Activated CD8-positive, alpha-beta memory T cell treated with anti-CD3 and anti-CD28 coated beads for 4 hours (primary cell): ENCODE results near the gene SLC1A7.

Source experiments
- DNase-seq, 2 donors: peaks; one replicate each; pipeline ENCODE4 v3.0.0-alpha.2; 2020; ENCODE audit warnings: low read depth in 2 of 2

The SLC1A7 gene

DNA sequence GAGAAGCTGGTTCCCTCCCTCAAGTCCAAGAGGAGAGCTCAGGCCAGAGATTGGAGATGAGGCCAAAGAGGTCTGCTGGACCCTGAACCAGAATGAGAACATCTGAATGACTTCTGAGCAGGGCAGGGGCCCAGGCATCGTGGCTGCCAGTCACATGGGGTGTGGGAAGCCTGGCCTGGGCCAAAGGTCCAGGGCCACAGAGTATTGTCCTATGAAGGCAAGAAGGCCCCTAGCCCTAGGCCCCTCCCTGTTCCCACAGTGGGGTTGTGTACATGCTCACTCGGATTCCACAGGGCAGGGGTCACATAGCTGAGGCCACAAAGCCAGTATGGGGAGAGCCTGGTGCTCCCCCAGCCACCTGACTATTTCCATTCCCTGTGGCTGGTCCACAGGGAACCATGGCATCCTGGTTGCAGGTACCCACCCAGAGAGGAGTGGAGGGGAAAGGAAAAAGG lies 18.5 kb upstream of the SLC1A7 start:
- no peak for DNase-seq

DNA sequence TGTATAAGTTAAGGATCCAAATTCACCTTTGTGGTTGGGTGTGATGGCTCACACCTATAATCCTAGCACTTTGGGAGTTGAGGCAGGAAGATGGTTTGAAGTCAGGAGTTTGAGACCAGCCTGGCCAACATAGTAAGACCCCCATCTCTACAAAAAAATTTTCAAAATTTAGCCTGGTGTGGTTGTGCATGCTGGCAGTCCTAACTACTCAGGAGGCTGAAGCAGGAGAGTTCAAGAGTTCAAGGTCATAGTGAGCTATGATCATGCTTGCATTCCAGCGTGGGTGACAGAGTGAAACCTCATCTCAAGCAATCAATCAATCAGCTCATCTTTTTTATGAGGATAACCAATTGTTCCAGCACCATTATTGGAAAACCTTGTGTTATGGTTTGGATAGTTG lies 16.5 kb upstream of the SLC1A7 start:
- no peak for DNase-seq

DNA sequence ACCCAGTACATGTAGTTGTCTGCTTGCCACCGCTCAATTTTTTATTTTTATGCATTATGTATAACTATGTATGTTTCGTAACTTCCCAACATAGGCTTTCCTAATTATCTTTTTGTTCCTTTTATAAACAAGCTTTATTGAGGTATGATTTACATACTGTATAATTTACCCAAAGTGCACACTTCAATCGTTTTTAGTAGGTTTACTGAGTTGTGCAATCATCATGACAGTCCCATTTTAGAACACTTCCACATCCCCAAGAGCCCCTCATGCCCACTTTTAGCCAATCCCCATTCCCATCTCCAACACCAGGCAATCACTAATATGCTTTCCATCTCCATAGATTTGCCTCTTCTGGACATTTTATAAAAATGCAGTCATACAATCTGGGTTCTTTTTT lies 14.3 kb upstream of the SLC1A7 start:
- no peak for DNase-seq

GRCh38 chr1:53155945-53156344 lies 13.5 kb upstream of the SLC1A7 start:
- DNase-seq = no peak

GRCh38 chr1:53155534-53155933 lies 13.1 kb upstream of the SLC1A7 start:
- no peak for DNase-seq

DNA sequence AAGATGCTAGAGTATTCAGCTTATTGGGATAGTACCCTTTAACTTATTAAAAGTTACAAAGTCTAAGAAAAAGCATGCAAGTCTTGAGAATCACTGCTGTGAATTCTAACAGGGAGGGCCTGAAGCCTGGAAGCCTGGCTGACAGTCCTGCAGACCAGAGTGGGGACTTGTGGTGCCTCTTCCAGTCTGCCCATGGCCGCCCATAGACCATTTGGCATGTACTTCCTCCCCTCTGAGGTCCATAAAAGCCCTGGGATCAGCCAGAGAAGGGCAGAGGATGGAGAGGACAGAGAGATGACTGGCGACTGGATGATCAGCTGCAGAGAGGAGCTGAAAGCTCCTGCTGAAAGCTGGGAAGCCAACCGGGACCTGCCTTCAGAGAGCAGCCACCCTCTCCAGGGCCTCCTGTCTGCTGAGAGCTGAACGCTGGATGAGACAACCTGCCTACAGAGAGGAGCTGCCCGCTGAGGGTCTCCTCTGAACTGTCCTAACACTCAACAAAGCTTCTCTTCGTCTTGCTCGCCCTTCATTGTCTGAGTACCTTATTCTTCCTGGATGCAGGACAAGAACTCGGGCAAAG lies 12.5 kb upstream of the SLC1A7 start:
- no peak for DNase-seq

- no peak for DNase-seq
Measured at GRCh38 chr1:53153752-53154151, 11.3 kb upstream of the SLC1A7 start.

DNA sequence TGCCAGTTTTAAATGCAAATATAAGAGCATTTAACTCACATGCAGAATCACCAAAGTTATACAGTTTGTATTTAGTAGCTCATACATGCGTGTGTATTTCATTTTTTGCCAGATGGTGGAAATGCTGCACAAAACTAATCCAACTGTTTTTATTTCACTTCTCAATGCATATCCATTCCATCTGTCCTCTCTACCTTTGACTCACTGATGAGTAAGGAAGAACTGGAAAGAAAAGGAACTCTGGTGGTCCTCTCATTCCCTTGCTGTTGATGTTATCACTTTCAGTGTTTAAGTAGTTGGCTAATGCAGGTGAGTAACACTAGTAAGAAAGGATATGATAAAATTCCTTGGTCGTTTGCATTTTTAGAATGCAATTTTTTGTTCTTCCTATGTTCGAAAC lies 5.7 kb upstream of the SLC1A7 start:
- DNase-seq = no peak

GRCh38 chr1:53147174-53147573 lies 4.7 kb upstream of the SLC1A7 start:
- no peak for DNase-seq

DNA sequence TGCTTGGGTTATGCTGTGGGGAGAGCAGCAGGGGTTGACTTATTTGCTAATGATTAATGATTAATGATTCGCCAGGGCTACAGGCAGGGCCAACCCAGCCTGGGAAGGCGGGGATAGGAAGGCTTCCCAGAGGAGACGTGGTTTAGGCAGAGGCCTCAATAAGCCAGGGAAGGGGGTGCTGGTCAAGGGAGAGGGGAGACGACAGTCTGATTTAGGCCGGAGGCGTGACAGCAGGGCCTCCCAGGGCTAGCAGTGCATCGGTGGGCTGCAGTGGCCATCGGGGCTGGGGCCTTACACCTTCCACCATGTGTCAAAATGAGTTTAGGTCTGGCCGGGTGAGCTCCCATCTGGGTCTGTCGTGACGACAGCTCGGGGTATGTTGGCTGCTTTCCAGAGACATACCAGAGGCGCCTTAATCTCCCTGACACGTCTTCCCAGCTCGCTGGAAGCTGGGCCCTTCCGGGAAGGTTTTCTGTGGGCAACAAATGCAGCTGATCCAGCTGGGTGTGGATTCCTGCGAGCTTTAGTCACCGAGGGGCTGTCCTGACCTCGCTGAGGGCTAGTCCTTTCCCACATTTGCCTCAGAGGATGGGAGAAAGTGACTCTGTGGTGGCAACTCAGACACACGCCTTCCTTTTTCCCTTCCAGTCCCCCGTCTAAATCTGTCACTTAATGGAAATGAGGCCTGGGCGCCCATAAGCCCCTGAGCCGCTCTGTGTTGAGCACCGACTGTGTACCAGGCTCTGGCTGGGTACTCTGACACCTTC lies 3.7 kb upstream of the SLC1A7 start:
- DNase-seq = no peak

DNA sequence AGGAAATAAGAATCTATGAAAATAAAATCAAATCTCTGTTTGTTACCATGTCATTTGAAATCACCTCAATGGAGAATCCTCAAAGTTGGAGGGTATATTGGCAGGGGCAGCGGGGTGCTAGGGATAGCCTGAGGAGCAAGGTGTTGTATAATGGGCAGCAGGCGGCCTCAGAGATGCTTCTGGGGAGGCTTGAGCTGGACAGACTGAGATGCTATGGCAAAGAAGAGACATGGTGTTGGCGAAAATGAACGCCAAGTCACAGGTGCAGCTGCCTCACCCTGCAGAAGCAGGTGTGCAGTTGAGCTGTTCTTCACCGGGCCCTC lies 3.1 kb upstream of the SLC1A7 start:
- no peak for DNase-seq

- no peak for DNase-seq
Measured at GRCh38 chr1:53145051-53145600, 2.7 kb upstream of the SLC1A7 start.

- no peak for DNase-seq
Measured at GRCh38 chr1:53144201-53144600, 1.8 kb upstream of the SLC1A7 start.

- no peak for DNase-seq
Measured at GRCh38 chr1:53143527-53143926, 1.1 kb upstream of the SLC1A7 start.

DNA sequence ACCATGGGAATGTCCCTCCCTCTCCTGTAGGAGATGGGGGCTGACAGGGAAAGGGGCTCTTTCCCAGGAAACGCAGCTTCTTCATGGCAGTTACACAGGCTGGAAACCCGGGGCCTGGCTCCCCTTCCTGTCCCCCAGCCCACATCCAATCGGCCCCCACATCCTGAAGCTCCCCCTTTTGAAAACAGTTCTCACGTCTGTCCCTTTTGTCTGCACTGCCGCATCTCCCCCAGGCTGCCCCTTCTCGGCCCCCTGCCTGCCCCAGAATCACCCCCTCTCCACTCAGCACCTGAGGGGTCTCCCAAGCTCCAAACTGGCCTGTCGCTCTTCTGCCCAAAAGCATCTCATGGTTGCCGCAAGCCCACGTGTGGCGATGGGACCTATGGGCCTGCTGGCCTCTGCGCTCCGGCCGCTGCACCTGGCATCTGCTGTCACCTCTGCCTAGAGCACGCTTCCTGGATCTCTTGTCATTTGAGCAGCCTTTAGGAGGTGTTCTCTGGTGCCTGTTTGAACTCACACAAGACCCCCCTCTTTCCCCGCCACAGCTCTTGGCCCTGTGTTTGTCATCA lies 867 bp downstream of the SLC1A7 start:
- no peak for DNase-seq

GRCh38 chr1:53140451-53140850 lies 2.0 kb downstream of the SLC1A7 start:
- DNase-seq = no peak

GRCh38 chr1:53139951-53140361 lies 2.5 kb downstream of the SLC1A7 start:
- DNase-seq = no peak

GRCh38 chr1:53138991-53139884 lies 3.2 kb downstream of the SLC1A7 start:
- no peak for DNase-seq

- DNase-seq = no peak
Measured at GRCh38 chr1:53137729-53138128, 4.7 kb downstream of the SLC1A7 start.

GRCh38 chr1:53135735-53136114 lies 6.7 kb downstream of the SLC1A7 start:
- no peak for DNase-seq

DNA sequence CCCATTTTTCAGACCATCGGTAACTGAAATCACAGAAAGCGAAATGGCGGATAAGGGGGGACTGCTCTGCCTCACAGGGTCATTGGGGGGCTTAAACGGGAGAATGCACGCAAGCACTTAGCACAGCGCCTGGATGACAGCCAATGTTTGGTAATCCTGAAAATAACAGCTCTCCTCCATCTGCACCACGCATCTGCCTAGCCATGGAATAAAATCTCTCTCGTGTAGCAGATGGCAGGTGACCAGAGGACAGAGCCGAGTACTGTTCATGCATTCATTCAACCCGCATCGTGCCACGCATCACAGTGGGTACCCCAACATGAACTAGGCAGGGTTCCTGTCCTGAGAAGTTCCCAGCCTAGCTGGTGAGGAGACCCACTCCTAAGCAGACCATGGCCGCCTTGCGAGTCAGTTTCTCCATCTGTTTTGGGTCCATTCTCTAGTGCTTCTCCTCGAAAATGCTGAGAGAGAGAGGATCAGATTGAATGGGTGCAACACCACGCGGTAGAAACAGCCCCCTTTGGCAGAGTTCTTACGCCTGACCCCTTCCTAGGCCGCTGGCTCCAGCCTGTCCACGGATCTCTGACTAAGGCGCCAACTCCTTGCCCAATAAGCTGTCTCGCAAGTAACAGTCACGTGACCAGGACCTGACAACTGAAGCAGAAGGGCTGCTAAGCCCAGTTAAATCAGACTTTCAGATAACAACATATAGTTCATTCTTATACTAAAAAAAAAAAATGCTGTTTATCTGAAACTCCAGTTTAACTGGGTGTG lies 7.3 kb downstream of the SLC1A7 start:
- no peak for DNase-seq
